Measurements from ENCODE around the gene PAMR1.

DNA sequence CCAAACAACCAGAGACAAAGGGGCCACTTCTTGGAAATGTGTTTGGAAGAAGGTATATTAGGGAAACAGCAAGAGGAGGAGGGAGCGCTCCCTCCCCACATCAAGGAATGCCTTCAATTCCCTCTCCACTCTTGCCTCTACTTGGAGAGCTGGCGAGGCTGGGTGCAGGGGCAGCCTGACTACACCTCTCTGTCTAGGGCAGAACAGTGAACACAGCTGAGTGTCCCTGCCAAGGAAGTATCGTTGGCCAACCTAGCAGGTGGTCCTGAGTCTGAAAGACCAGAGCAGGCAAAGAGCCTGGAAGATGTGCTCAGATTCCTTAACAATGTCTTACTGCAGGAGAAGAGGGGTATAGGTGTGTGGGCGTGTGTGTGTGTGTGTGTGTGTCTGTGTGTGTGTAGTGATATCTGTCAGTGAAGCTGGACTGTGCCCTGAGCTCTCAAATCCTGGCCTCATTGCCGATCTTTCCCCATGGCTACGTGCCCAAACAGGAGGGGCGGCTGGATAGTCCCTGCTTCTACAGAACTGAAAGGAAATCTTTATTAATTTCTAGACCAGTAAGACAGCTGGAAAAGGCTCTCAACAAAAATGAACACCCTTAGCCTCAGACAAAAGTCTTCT, 46.8 kb downstream of the PAMR1 start:
- TF ChIP-seq TAF1 (IDR thresholded peaks at IDR 0.05; ENCODE audit: low read depth, low read length): no peak
- TF ChIP-seq, protein P1, sequence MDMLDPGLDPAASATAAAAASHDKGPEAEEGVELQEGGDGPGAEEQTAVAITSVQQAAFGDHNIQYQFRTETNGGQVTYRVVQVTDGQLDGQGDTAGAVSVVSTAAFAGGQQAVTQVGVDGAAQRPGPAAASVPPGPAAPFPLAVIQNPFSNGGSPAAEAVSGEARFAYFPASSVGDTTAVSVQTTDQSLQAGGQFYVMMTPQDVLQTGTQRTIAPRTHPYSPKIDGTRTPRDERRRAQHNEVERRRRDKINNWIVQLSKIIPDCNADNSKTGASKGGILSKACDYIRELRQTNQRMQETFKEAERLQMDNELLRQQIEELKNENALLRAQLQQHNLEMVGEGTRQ (IDR thresholded peaks at IDR 0.05; ENCODE audit: low read length): no peak
- TF ChIP-seq KDM5A (IDR thresholded peaks at IDR 0.05; ENCODE audit: low read length): no peak
- TF ChIP-seq, protein P2, sequence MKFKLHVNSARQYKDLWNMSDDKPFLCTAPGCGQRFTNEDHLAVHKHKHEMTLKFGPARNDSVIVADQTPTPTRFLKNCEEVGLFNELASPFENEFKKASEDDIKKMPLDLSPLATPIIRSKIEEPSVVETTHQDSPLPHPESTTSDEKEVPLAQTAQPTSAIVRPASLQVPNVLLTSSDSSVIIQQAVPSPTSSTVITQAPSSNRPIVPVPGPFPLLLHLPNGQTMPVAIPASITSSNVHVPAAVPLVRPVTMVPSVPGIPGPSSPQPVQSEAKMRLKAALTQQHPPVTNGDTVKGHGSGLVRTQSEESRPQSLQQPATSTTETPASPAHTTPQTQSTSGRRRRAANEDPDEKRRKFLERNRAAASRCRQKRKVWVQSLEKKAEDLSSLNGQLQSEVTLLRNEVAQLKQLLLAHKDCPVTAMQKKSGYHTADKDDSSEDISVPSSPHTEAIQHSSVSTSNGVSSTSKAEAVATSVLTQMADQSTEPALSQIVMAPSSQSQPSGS (IDR thresholded peaks at IDR 0.05; ENCODE audit: low read length): no peak
- no peak for TF ChIP-seq RNF2 (IDR thresholded peaks at IDR 0.05; ENCODE audit: borderline replicate concordance, low read depth, low read length, missing control alignments, poor library complexity, severe bottlenecking)
- TF ChIP-seq, protein P3, sequence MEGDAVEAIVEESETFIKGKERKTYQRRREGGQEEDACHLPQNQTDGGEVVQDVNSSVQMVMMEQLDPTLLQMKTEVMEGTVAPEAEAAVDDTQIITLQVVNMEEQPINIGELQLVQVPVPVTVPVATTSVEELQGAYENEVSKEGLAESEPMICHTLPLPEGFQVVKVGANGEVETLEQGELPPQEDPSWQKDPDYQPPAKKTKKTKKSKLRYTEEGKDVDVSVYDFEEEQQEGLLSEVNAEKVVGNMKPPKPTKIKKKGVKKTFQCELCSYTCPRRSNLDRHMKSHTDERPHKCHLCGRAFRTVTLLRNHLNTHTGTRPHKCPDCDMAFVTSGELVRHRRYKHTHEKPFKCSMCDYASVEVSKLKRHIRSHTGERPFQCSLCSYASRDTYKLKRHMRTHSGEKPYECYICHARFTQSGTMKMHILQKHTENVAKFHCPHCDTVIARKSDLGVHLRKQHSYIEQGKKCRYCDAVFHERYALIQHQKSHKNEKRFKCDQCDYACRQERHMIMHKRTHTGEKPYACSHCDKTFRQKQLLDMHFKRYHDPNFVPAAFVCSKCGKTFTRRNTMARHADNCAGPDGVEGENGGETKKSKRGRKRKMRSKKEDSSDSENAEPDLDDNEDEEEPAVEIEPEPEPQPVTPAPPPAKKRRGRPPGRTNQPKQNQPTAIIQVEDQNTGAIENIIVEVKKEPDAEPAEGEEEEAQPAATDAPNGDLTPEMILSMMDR (IDR thresholded peaks at IDR 0.05; ENCODE audit: control extremely low read depth in 1 of 3, insufficient read depth in 1 of 3, low read depth in 1 of 3, low read length in 3 of 3): no peak
- no peak for TF ChIP-seq POLR2AphosphoS5 (IDR thresholded peaks at IDR 0.05; ENCODE audit: low read depth, low read length)
- no peak for TF ChIP-seq SIRT6 (IDR thresholded peaks at IDR 0.05; ENCODE audit: low read length)
- no peak for TF ChIP-seq TAF7 (optimal IDR thresholded peaks at IDR 0.05; ENCODE audit: borderline replicate concordance, low read depth, low read length)
- no peak for TF ChIP-seq EZH2 (IDR thresholded peaks at IDR 0.05; ENCODE audit: low read depth, low read length, severe bottlenecking)
- TF ChIP-seq, protein P4, sequence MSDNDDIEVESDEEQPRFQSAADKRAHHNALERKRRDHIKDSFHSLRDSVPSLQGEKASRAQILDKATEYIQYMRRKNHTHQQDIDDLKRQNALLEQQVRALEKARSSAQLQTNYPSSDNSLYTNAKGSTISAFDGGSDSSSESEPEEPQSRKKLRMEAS (IDR thresholded peaks at IDR 0.05): no peak
- no peak for TF ChIP-seq POLR2A (IDR thresholded peaks at IDR 0.05; ENCODE audit: control extremely low read depth in 1 of 2, low read depth in 2 of 2, low read length in 2 of 2)
- no peak for TF ChIP-seq ASH2L (IDR thresholded peaks at IDR 0.05; ENCODE audit: low read length)
- TF ChIP-seq TCF12 (IDR thresholded peaks at IDR 0.05; ENCODE audit: low read depth, low read length): no peak

Measured in H1 (cell line).